Sigmoid colon (tissue), 7 donors: ENCODE data around the gene EXOC5. TPM values are rescaled to one million over a fixed set of nuclear protein-coding genes. Genes with fewer than 3 reads are reported as not detected.

Experiments used
- DNase-seq: peaks from one replicate; pipeline ENCODE4 v3.0.0-alpha.2; 2019
- H3K27ac ChIP-seq, 4 donors: fragments of 200-600 bp; sonication (generic); one replicate each; pipeline ENCODE4 v1.5.1; 2016 to 2019; ENCODE audit warnings: mild to moderate bottlenecking in 1 of 4
- H3K27me3 ChIP-seq, 3 donors: fragments of 200-600 bp; sonication (generic); one replicate each; pipeline ENCODE4 v1.5.1; 2019; ENCODE audit warnings: mild to moderate bottlenecking in 1 of 3
- H3K36me3 ChIP-seq, 4 donors: fragments of 200-600 bp; sonication (generic); one replicate each; pipeline ENCODE4 v1.5.1; 2016 to 2019
- H3K4me1 ChIP-seq, 4 donors: fragments of 200-600 bp; sonication (generic); one replicate each; pipeline ENCODE4 v1.5.1; 2017 to 2019
- H3K4me3 ChIP-seq, 4 donors: fragments of 200-600 bp; sonication (generic); one replicate each; pipeline ENCODE4 v1.5.1; 2017 to 2019; ENCODE audit warnings: mild to moderate bottlenecking in 2 of 4, moderate library complexity in 1 of 4
- H3K9me3 ChIP-seq, 4 donors: fragments of 200-600 bp in 3 of 4; sonication (generic) in 3 of 4; one replicate each; pipeline versions ENCODE4 v1.5.1 to v1.6.1; 2013 to 2019
- EP300 ChIP-seq, 4 donors: sonication (generic); formaldehyde crosslinking; IDR thresholded peaks; one replicate each; pipeline ENCODE4 v1.6.1; 2017; ENCODE audit warnings: antibody characterized with exemption in 4 of 4
- POLR2A ChIP-seq, 2 donors: fragments of 450-650 bp; IDR thresholded peaks; one replicate each; pipeline ENCODE4 v1.6.1; 2016; ENCODE audit warnings: antibody characterized with exemption in 2 of 2, mild to moderate bottlenecking in 2 of 2, moderate library complexity in 2 of 2
- POLR2AphosphoS5 ChIP-seq, 4 donors: sonication (generic); formaldehyde crosslinking; IDR thresholded peaks; one replicate each; pipeline ENCODE4 v1.6.1; 2017; ENCODE audit warnings: antibody characterized with exemption in 4 of 4
- WGBS, 2 donors: extraction: QIAGEN DNeasy Blood & Tissue Kit; methylation state at CpG; one replicate each; pipeline ENCODE4 v1.1.7; 2013; 5-methylcytosine and 5-hydroxymethylcytosine counted together
- intact Hi-C: fragments of 100-400 bp; cut with DNase I; formaldehyde crosslinking; loops from one replicate; pipeline ENCODE4 v1.15.1; 2023
- polyA plus RNA-seq, 3 donors: library from polyadenylated mRNA; stranded (reverse); fragments of 200-250 nt; gene quantifications; one replicate each; pipeline ENCODE4 v1.2.3, GENCODE V29; 2013
- total RNA-seq, 4 donors: library from RNA; depleted of rRNA; stranded (reverse); fragments of >200 nt; gene quantifications; one replicate each; pipeline ENCODE4 v1.1.0, GENCODE V29; 2016
- TF ChIP-seq, protein P1 (sequence below), 4 experiments: fragments of 450-650 bp in 3 of 4; fragments of 200-600 bp in 1 of 4; IDR thresholded peaks; one replicate each; pipeline ENCODE4 v1.5.1; 2016 to 2019; ENCODE audit warnings: antibody characterized with exemption in 4 of 4, mild to moderate bottlenecking in 3 of 4, moderate library complexity in 2 of 4
- donor health status: healthy with polysubstance abuse.
- donor health status: Bipolar disorder and iron deficiency.
- donor health status: healthy.

EXOC5 gene, protein sequence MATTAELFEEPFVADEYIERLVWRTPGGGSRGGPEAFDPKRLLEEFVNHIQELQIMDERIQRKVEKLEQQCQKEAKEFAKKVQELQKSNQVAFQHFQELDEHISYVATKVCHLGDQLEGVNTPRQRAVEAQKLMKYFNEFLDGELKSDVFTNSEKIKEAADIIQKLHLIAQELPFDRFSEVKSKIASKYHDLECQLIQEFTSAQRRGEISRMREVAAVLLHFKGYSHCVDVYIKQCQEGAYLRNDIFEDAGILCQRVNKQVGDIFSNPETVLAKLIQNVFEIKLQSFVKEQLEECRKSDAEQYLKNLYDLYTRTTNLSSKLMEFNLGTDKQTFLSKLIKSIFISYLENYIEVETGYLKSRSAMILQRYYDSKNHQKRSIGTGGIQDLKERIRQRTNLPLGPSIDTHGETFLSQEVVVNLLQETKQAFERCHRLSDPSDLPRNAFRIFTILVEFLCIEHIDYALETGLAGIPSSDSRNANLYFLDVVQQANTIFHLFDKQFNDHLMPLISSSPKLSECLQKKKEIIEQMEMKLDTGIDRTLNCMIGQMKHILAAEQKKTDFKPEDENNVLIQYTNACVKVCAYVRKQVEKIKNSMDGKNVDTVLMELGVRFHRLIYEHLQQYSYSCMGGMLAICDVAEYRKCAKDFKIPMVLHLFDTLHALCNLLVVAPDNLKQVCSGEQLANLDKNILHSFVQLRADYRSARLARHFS
- total RNA-seq (10 to 100 TPM; 48.2 to 61.4 (median 52.3) TPM), polyA plus RNA-seq (10 to 100 TPM; 10.2 to 16.5 (median 13.6) TPM)

- no peaks in the 10 kb centered on the region for H3K27me3 ChIP-seq
- peak within 1 kb of the TSS; percentile 90 to 98 (median 96) for H3K27ac ChIP-seq
- intact Hi-C loops: loop anchor here (2.0 kb wide), 1 partner anchor 122 kb away; the partner anchor contains the start of gene NAA30
- peaks cover 0 to 56% (median 30%) of the 10 kb centered on the region in 4 donors for H3K4me1 ChIP-seq
- peak within 1 kb of the TSS; percentile 68 to 90 (median 80) for H3K4me3 ChIP-seq
- H3K9me3 ChIP-seq: no peaks in the 10 kb centered on the region
- H3K36me3 ChIP-seq: peaks cover 0 to under 1% (median 0%) of the 10 kb centered on the region in 4 donors
- DNase-seq: peak; percentile 94
- WGBS, 2 donors: 0 to 1% methylated on average over 76 of the region's 76 CpGs
- peak; percentile 14 to 48 for TF ChIP-seq POLR2A (IDR thresholded peaks at IDR 0.05)
- TF ChIP-seq EP300 (IDR thresholded peaks at IDR 0.05): no peak
- TF ChIP-seq, protein P1, sequence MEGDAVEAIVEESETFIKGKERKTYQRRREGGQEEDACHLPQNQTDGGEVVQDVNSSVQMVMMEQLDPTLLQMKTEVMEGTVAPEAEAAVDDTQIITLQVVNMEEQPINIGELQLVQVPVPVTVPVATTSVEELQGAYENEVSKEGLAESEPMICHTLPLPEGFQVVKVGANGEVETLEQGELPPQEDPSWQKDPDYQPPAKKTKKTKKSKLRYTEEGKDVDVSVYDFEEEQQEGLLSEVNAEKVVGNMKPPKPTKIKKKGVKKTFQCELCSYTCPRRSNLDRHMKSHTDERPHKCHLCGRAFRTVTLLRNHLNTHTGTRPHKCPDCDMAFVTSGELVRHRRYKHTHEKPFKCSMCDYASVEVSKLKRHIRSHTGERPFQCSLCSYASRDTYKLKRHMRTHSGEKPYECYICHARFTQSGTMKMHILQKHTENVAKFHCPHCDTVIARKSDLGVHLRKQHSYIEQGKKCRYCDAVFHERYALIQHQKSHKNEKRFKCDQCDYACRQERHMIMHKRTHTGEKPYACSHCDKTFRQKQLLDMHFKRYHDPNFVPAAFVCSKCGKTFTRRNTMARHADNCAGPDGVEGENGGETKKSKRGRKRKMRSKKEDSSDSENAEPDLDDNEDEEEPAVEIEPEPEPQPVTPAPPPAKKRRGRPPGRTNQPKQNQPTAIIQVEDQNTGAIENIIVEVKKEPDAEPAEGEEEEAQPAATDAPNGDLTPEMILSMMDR (IDR thresholded peaks at IDR 0.05): peak in 1 of 4 experiments; percentile 11
- peak; percentile 57 to 86 (median 80) for TF ChIP-seq POLR2AphosphoS5 (IDR thresholded peaks at IDR 0.05)
Measured at GRCh38 chr14:57268161-57269069, at the start of gene EXOC5, which contains the start of gene AP5M1. Gene EXOC5 (minus strand): TSS chr14:57268905. CDS start chr14:57268648, 257 bp downstream. Gene AP5M1 (plus strand): TSS chr14:57268971. CDS start chr14:57269315, 344 bp downstream.

DNA sequence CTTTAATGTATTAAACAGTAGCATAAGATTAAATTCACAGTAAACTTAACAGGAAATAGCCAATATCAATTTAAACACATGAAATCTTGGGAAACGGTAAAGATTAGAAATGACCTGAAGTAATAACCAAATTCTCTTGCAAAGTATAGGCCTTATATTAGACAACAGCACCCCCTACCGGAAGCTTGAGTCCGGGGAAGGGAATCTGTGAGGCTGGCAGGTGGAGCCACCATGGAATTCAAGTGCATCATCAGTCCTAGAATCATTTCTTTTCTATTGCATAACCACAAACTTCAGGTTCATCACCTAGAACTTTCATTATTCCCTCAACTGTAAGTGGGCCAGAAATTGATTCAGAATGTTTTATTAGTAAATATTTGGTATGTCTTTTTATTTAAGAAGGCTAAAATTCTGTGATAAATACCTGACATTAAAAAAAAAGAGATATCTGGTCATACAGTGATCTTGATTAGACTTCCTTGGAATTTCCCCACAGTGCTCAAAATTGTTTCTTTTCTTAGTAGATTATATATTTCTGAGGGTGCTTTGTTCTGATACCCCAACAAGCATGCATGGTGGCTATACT is 48.6 kb upstream of the EXOC5 start:
- TF ChIP-seq POLR2AphosphoS5 (IDR thresholded peaks at IDR 0.05) (no peak), EP300 (IDR thresholded peaks at IDR 0.05) (no peak)
- TF ChIP-seq, protein P1 (IDR thresholded peaks at IDR 0.05): peak; percentile 43 to 72 (median 50)
- no peak overlapping the region for H3K27ac ChIP-seq
- no peaks in the 10 kb centered on the region for H3K9me3 ChIP-seq
- no peaks in the 10 kb centered on the region for H3K36me3 ChIP-seq
- no peaks in the 10 kb centered on the region for H3K27me3 ChIP-seq
- intact Hi-C loops: loop anchor here (2.0 to 10.0 kb wide), 2 partner anchors 663 to 827 kb away; no protein-coding TSS in a partner anchor
- no peak overlapping the region for H3K4me3 ChIP-seq
- WGBS, 2 donors: 1 to 2% methylated on average over 3 of the region's 3 CpGs
- DNase-seq: peak; percentile 74
- H3K4me1 ChIP-seq: no peaks in the 10 kb centered on the region

- no peak for DNase-seq
- Histone ChIP-seq H3K4me1 (no peaks in the 10 kb centered on the region), H3K27me3 (no peaks in the 10 kb centered on the region), H3K36me3 (no peaks in the 10 kb centered on the region), H3K9me3 (no peaks in the 10 kb centered on the region), H3K4me3 (no peak overlapping the region), H3K27ac (no peak overlapping the region)
- WGBS, 2 donors: 50 to 71% methylated on average over 7 of the region's 7 CpGs
- TF ChIP-seq POLR2A (IDR thresholded peaks at IDR 0.05): no peak
- TF ChIP-seq, protein P1 (IDR thresholded peaks at IDR 0.05): no peak
- no peak for TF ChIP-seq POLR2AphosphoS5 (IDR thresholded peaks at IDR 0.05)
- no peak for TF ChIP-seq EP300 (IDR thresholded peaks at IDR 0.05)
- intact Hi-C loops: loop anchor here (10.0 kb wide), 1 partner anchor 660 kb away; no protein-coding TSS in a partner anchor
Measured at GRCh38 chr14:57314396-57315089, 45.8 kb upstream of the EXOC5 start.
